ENCODE results near the gene GRIN2A. TPM values are rescaled to one million over a fixed set of nuclear protein-coding genes. Genes with fewer than 3 reads are reported as not detected.

Gene GRIN2A
- total and polyA plus RNA-seq, 4 donors: 0.13 to 3.3 (median 1.1) TPM

DNA sequence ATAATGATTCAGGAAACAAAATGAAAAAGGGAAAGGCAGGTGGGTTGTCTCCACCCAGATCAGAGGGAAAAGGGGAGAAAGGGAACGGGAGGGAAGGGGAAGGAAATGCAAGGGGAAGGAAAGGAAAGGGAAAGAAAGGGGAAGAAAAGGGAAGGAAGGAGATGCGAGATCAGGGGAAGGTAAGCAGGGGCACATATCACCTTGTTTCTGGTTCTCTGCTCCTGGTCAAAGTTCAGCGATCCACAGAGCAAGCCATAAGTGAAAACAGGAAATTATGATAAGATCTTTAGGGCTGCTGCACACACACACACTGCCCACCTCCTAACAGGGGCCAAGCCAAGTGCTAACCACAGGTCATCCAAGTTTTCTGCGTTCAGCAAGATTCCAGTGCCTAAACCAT, 37.5 kb upstream of the GRIN2A start:
- WGBS, 2 donors: 54 to 56% methylated on average over 4 of the region's 4 CpGs
- intact Hi-C loops (cut with DNase I): no loop called here
- Histone ChIP-seq H3K27ac (ENCODE audit: low read depth in 1 of 2, low read length in 2 of 2) (no peak overlapping the region), H3K4me1 (ENCODE audit: control insufficient read depth in 1 of 2, insufficient read depth in 2 of 2, low read length in 2 of 2) (no peaks in the 10 kb centered on the region), H3K9me3 (ENCODE audit: control insufficient read depth, low read length) (no peaks in the 10 kb centered on the region), H3K4me3 (ENCODE audit: low read length in 2 of 2) (no peak overlapping the region), H3K27me3 (ENCODE audit: control insufficient read depth in 1 of 2, insufficient read depth in 2 of 2, low read length in 1 of 2) (no peaks in the 10 kb centered on the region), H3K36me3 (ENCODE audit: control insufficient read depth in 1 of 2, insufficient read depth in 2 of 2, low read length in 1 of 2) (no peaks in the 10 kb centered on the region)
- DNase-seq: no peak
- no peak for ATAC-seq (ENCODE audit: low FRiP score)

DNA sequence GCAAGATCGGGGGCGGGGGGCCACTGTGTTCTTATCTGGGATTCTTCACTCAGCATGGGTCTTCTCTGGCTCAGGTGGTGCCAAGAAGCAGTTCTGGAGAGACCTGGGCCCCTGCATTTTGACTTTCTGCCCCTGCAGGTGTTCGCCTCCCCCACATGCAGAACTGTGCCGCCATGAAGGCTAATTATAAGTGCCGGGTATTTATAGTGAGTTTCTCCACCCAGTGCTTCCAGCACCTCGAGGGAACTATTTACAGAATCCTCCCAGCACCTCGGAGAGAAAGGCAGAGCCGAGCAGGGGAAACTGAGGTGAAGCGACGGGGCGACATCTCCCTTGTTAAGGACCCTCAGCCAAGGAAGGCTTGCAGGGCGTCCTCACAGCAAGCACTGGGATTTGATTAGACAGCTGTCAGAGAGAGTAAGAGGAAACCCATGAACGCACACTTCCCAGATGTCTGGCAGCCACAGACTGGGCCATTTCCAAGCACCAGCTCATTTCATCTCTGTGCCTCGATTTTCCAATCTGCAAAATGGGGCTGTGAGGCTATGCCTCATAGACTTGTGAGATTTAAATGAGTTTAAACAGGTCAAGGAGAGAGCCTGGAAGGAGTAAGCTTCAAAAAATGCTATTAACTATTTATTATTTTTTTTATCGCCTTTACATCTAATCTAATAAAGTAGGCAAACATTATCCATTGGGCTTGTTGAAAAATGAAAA, 36.4 kb upstream of the GRIN2A start:
- Histone ChIP-seq H3K36me3 (ENCODE audit: control insufficient read depth in 1 of 2, insufficient read depth in 2 of 2, low read length in 1 of 2) (no peaks in the 10 kb centered on the region), H3K27me3 (ENCODE audit: control insufficient read depth in 1 of 2, insufficient read depth in 2 of 2, low read length in 1 of 2) (no peaks in the 10 kb centered on the region), H3K9me3 (ENCODE audit: control insufficient read depth, low read length) (no peaks in the 10 kb centered on the region), H3K27ac (ENCODE audit: low read depth in 1 of 2, low read length in 2 of 2) (no peak overlapping the region), H3K4me3 (ENCODE audit: low read length in 2 of 2) (no peak overlapping the region), H3K4me1 (ENCODE audit: control insufficient read depth in 1 of 2, insufficient read depth in 2 of 2, low read length in 2 of 2) (no peaks in the 10 kb centered on the region)
- ATAC-seq (ENCODE audit: low FRiP score) (no peak), DNase-seq (no peak)
- WGBS, 2 donors: 70% methylated on average over 15 of the region's 15 CpGs
- intact Hi-C loops (cut with DNase I): no loop called here

DNA sequence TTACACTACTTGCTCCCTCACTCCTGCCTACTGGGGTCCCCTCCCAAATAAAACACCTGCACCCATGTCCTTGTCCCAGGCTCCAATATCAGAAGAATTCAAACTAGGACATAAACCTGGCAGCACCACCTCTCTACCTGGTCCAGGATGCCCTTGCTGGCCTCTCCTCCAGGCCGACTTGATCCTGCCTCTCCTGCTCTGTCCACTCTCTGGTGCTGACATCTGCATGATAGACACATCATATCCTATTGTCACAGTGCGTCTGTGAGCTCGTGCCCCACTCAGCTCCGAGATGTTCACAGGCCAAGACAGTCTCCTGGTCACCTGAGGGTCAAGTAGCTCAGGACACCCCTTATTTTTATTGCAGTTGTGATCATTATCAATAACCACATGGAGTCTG, 31.5 kb upstream of the GRIN2A start:
- Histone ChIP-seq H3K4me3 (ENCODE audit: low read length in 2 of 2) (no peak overlapping the region), H3K9me3 (ENCODE audit: control insufficient read depth, low read length) (no peaks in the 10 kb centered on the region), H3K27ac (ENCODE audit: low read depth in 1 of 2, low read length in 2 of 2) (no peak overlapping the region), H3K27me3 (ENCODE audit: control insufficient read depth in 1 of 2, insufficient read depth in 2 of 2, low read length in 1 of 2) (no peaks in the 10 kb centered on the region), H3K4me1 (ENCODE audit: control insufficient read depth in 1 of 2, insufficient read depth in 2 of 2, low read length in 2 of 2) (no peaks in the 10 kb centered on the region), H3K36me3 (ENCODE audit: control insufficient read depth in 1 of 2, insufficient read depth in 2 of 2, low read length in 1 of 2) (no peaks in the 10 kb centered on the region)
- intact Hi-C loops (cut with DNase I): no loop called here
- WGBS, 2 donors: 75 to 80% methylated on average over 4 of the region's 4 CpGs
- no peak for DNase-seq
- no peak for ATAC-seq (ENCODE audit: low FRiP score)

DNA sequence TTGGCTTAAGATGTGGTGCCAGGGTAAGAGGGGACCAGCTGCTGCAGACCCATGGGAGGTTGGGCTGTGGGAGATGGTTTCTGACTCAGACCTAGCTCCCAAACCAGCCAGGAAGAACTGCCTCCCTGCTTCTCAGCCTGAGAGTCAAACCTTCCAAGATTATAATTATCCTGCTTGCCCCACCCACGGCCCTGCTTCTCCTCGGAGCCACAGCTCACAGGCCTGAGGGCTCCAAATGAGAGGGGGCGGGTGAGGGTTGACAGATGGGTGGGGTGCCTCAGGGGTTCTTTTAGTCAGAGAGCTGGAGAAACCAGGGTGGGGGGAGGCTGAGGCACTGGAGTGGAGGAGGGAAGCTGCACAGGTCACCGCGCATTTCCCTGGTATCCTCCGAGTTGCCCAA, 28.7 kb upstream of the GRIN2A start:
- H3K4me1 ChIP-seq (ENCODE audit: control insufficient read depth in 1 of 2, insufficient read depth in 2 of 2, low read length in 2 of 2): no peaks in the 10 kb centered on the region
- intact Hi-C loops (cut with DNase I): no loop called here
- ATAC-seq (ENCODE audit: low FRiP score) (no peak), DNase-seq (no peak)
- WGBS, 2 donors: 43 to 50% methylated on average over 6 of the region's 6 CpGs
- H3K27me3 ChIP-seq (ENCODE audit: control insufficient read depth in 1 of 2, insufficient read depth in 2 of 2, low read length in 1 of 2): no peaks in the 10 kb centered on the region
- H3K9me3 ChIP-seq (ENCODE audit: control insufficient read depth, low read length): no peaks in the 10 kb centered on the region
- no peaks in the 10 kb centered on the region for H3K36me3 ChIP-seq (ENCODE audit: control insufficient read depth in 1 of 2, insufficient read depth in 2 of 2, low read length in 1 of 2)
- no peak overlapping the region for H3K4me3 ChIP-seq (ENCODE audit: low read length in 2 of 2)
- H3K27ac ChIP-seq (ENCODE audit: low read depth in 1 of 2, low read length in 2 of 2): no peak overlapping the region

DNA sequence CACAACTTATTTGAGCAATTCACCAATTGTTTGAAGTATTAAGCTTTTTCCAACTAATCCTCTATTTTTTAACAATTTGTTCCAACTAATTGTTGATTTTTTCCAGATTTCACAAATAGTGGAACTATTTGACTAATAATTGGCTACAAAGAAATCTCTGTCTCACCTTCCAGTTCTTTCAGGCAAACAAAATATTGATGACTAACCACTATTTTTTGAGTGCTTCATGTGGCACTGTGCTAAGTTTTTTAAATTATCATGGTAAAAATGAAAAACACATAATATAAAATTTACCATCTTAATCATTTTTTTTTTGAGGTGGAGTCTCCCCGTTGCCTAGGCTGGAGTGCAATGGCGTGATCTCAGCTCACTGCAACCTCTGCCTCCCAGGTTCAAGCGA, 24.6 kb upstream of the GRIN2A start:
- Histone ChIP-seq H3K27me3 (ENCODE audit: control insufficient read depth in 1 of 2, insufficient read depth in 2 of 2, low read length in 1 of 2) (no peaks in the 10 kb centered on the region), H3K9me3 (ENCODE audit: control insufficient read depth, low read length) (peaks cover 3% of the 10 kb centered on the region), H3K4me1 (ENCODE audit: control insufficient read depth in 1 of 2, insufficient read depth in 2 of 2, low read length in 2 of 2) (no peaks in the 10 kb centered on the region), H3K4me3 (ENCODE audit: low read length in 2 of 2) (no peak overlapping the region), H3K36me3 (ENCODE audit: control insufficient read depth in 1 of 2, insufficient read depth in 2 of 2, low read length in 1 of 2) (no peaks in the 10 kb centered on the region), H3K27ac (ENCODE audit: low read depth in 1 of 2, low read length in 2 of 2) (no peak overlapping the region)
- intact Hi-C loops (cut with DNase I): no loop called here
- 83 to 85% methylated on average over 3 of the region's 3 CpGs for WGBS, 2 donors
- DNase-seq (no peak), ATAC-seq (ENCODE audit: low FRiP score) (no peak)

DNA sequence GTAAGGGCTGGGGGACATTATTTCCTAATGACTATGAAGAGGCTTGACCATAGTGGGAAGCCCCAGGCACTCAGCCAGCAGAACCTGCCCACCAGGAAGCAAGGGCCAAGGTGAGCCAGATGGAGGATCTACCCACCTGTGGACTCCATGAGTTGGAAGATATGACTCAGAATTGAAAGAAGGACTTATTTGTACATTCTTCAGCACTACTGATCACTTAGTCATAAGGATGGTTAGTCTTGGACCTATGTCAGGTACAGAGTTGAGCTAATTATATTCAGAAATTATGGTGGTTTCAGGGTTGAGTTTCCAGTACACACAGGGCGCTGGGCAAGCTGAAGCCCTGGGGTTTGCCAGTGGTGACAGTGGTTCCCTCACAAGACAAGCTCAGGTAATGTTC, 24.0 kb upstream of the GRIN2A start:
- ATAC-seq (ENCODE audit: low FRiP score): no peak
- intact Hi-C loops (cut with DNase I): no loop called here
- Histone ChIP-seq H3K27me3 (ENCODE audit: control insufficient read depth in 1 of 2, insufficient read depth in 2 of 2, low read length in 1 of 2) (no peaks in the 10 kb centered on the region), H3K27ac (ENCODE audit: low read depth in 1 of 2, low read length in 2 of 2) (no peak overlapping the region), H3K4me3 (ENCODE audit: low read length in 2 of 2) (no peak overlapping the region), H3K4me1 (ENCODE audit: control insufficient read depth in 1 of 2, insufficient read depth in 2 of 2, low read length in 2 of 2) (no peaks in the 10 kb centered on the region), H3K36me3 (ENCODE audit: control insufficient read depth in 1 of 2, insufficient read depth in 2 of 2, low read length in 1 of 2) (no peaks in the 10 kb centered on the region), H3K9me3 (ENCODE audit: control insufficient read depth, low read length) (peaks cover 3% of the 10 kb centered on the region)
- WGBS, 2 donors: 70 to 79% methylated on average over 1 of the region's 1 CpG
- no peak for DNase-seq

DNA sequence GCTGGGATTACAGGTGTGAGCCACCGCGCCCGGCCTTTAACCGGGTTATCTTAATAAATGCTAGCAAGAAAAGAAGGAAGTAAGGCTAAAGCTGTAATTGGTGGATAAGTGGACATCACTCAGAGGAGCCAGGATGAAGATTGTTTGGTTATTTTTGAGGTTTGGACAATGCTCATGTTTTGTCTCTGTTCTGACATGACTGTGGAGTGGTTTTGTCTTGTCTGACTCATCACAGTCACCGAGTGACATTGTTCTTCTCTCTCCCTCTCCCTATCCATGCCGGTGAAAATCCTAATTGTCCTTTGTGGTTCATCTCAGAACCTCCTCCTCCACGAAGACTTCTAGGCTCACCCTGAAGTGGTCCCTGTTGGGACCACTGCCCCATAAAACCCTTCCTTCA, 23.5 kb upstream of the GRIN2A start:
- H3K36me3 ChIP-seq (ENCODE audit: control insufficient read depth in 1 of 2, insufficient read depth in 2 of 2, low read length in 1 of 2): no peaks in the 10 kb centered on the region
- intact Hi-C loops (cut with DNase I): no loop called here
- DNase-seq (no peak), ATAC-seq (ENCODE audit: low FRiP score) (no peak)
- no peak overlapping the region for H3K27ac ChIP-seq (ENCODE audit: low read depth in 1 of 2, low read length in 2 of 2)
- 91 to 97% methylated on average over 7 of the region's 7 CpGs for WGBS, 2 donors
- H3K4me1 ChIP-seq (ENCODE audit: control insufficient read depth in 1 of 2, insufficient read depth in 2 of 2, low read length in 2 of 2): no peaks in the 10 kb centered on the region
- no peaks in the 10 kb centered on the region for H3K27me3 ChIP-seq (ENCODE audit: control insufficient read depth in 1 of 2, insufficient read depth in 2 of 2, low read length in 1 of 2)
- H3K9me3 ChIP-seq (ENCODE audit: control insufficient read depth, low read length): peaks cover 3% of the 10 kb centered on the region
- H3K4me3 ChIP-seq (ENCODE audit: low read length in 2 of 2): no peak overlapping the region

DNA sequence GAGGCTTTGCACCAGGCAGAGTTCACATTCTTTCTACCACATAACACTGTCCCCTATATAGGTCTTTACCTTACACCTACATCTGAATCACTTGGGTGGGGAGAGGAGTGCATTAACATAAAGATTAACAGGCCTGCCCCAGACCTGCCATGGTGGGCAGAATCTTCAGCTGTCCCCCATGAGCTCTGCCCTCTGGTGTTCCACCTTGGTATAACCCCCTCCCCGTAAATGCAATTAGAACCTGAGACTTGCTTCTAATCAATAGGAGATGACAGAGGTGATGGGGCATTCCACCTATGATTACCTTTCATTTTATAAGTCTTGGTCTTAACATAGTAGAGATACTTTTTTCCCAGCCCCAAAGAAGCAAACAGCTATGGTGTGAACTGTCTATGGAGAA, 20.4 kb upstream of the GRIN2A start:
- no peak for DNase-seq
- H3K27ac ChIP-seq (ENCODE audit: low read depth in 1 of 2, low read length in 2 of 2): no peak overlapping the region
- H3K4me3 ChIP-seq (ENCODE audit: low read length in 2 of 2): no peak overlapping the region
- no peaks in the 10 kb centered on the region for H3K27me3 ChIP-seq (ENCODE audit: control insufficient read depth in 1 of 2, insufficient read depth in 2 of 2, low read length in 1 of 2)
- intact Hi-C loops (cut with DNase I): no loop called here
- no peak for ATAC-seq (ENCODE audit: low FRiP score)
- no peaks in the 10 kb centered on the region for H3K4me1 ChIP-seq (ENCODE audit: control insufficient read depth in 1 of 2, insufficient read depth in 2 of 2, low read length in 2 of 2)
- H3K9me3 ChIP-seq (ENCODE audit: control insufficient read depth, low read length): peaks cover 3% of the 10 kb centered on the region
- H3K36me3 ChIP-seq (ENCODE audit: control insufficient read depth in 1 of 2, insufficient read depth in 2 of 2, low read length in 1 of 2): no peaks in the 10 kb centered on the region
- WGBS, 2 donors: 82 to 87% methylated on average over 1 of the region's 1 CpG

DNA sequence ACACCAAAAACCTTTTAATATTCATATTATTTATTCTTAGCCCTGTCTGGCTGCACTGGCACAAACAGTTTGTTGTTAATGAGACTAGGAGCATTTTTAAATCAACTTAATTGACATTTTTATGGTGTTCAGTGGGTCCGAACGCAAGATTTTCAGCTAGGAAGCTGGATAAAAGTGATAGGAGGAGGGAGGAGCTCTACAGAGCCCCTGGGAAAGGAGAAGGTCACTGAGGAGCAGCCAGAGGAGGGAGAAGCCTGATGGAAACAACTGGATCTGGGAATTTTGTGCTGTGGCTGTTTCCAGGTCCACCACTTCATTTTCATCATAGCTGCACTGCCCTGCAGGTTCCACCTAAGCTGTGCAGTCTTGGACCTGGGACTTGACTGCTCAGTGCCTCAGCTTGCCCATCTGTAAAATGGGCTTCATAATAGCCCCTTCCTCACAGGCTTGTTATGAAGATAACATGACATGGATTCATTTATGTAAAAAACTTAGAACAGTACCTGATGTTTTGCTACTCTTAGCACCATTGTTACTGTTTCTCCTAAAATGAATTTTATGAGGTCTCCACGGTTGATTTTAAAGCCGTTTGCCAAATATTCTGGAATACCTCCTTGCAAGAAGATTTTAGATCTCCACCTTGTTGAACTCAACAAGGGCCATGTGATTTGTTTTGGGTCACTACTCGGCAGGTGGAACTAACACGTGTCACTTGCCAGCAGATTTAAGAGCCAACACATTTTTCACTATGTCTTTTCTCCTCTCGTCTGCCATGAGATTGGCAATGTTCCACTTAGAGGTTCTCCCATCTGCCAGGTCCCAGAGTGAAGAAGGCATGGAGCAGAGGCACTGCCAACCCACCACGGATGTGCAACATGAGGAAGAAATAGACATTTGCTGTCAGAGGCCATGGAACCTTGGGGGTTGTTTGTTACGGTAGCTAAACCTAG, 18.7 kb upstream of the GRIN2A start:
- DNase-seq (no peak), ATAC-seq (ENCODE audit: low FRiP score) (no peak)
- H3K27me3 ChIP-seq (ENCODE audit: control insufficient read depth in 1 of 2, insufficient read depth in 2 of 2, low read length in 1 of 2): no peaks in the 10 kb centered on the region
- no peaks in the 10 kb centered on the region for H3K4me1 ChIP-seq (ENCODE audit: control insufficient read depth in 1 of 2, insufficient read depth in 2 of 2, low read length in 2 of 2)
- intact Hi-C loops (cut with DNase I): no loop called here
- H3K9me3 ChIP-seq (ENCODE audit: control insufficient read depth, low read length): peaks cover 3% of the 10 kb centered on the region
- no peak overlapping the region for H3K27ac ChIP-seq (ENCODE audit: low read depth in 1 of 2, low read length in 2 of 2)
- no peaks in the 10 kb centered on the region for H3K36me3 ChIP-seq (ENCODE audit: control insufficient read depth in 1 of 2, insufficient read depth in 2 of 2, low read length in 1 of 2)
- 56 to 58% methylated on average over 9 of the region's 9 CpGs for WGBS, 2 donors
- no peak overlapping the region for H3K4me3 ChIP-seq (ENCODE audit: low read length in 2 of 2)

Measured in aorta (tissue), 5 donors.